Measurements from ENCODE around the gene DNPH1. TPM values are rescaled to one million over a fixed set of nuclear protein-coding genes. Genes with fewer than 3 reads are reported as not detected.

The DNPH1 gene
- total RNA-seq, 1 donor from 2014 or later = 58.4 TPM

- DNase-seq (ENCODE audit: low read depth, low spot score) = no peak
Measured at GRCh38 chr6:43263314-43264178, 34.3 kb upstream of the DNPH1 start.

GRCh38 chr6:43262780-43263313, 33.6 kb upstream of the DNPH1 start:
- no peak for DNase-seq (ENCODE audit: low read depth, low spot score)

- DNase-seq (ENCODE audit: low read depth, low spot score) = no peak
Measured at GRCh38 chr6:43262000-43262779, 32.9 kb upstream of the DNPH1 start.

- DNase-seq (ENCODE audit: low read depth, low spot score) = no peak
Measured at GRCh38 chr6:43261198-43261597, 31.9 kb upstream of the DNPH1 start.

GRCh38 chr6:43260791-43261190, 31.5 kb upstream of the DNPH1 start:
- no peak for DNase-seq (ENCODE audit: low read depth, low spot score)

- DNase-seq (ENCODE audit: low read depth, low spot score) = no peak
Measured at GRCh38 chr6:43258807-43259686, 29.8 kb upstream of the DNPH1 start.

GRCh38 chr6:43258180-43258579, 28.9 kb upstream of the DNPH1 start:
- DNase-seq (ENCODE audit: low read depth, low spot score) = no peak

GRCh38 chr6:43257367-43258145, 28.3 kb upstream of the DNPH1 start:
- no peak for DNase-seq (ENCODE audit: low read depth, low spot score)

GRCh38 chr6:43256670-43257366, 27.5 kb upstream of the DNPH1 start:
- DNase-seq (ENCODE audit: low read depth, low spot score) = no peak

GRCh38 chr6:43255408-43256054, 26.2 kb upstream of the DNPH1 start:
- DNase-seq (ENCODE audit: low read depth, low spot score) = no peak

GRCh38 chr6:43254846-43255245, 25.6 kb upstream of the DNPH1 start:
- DNase-seq (ENCODE audit: low read depth, low spot score) = no peak

- DNase-seq (ENCODE audit: low read depth, low spot score) = no peak
Measured at GRCh38 chr6:43254138-43254817, 25.0 kb upstream of the DNPH1 start.

- no peak for DNase-seq (ENCODE audit: low read depth, low spot score)
Measured at GRCh38 chr6:43253401-43253800, 24.1 kb upstream of the DNPH1 start.

GRCh38 chr6:43250992-43251373, 21.7 kb upstream of the DNPH1 start:
- DNase-seq (ENCODE audit: low read depth, low spot score) = no peak

GRCh38 chr6:43248791-43249190, 19.5 kb upstream of the DNPH1 start:
- no peak for DNase-seq (ENCODE audit: low read depth, low spot score)

- no peak for DNase-seq (ENCODE audit: low read depth, low spot score)
Measured at GRCh38 chr6:43248101-43248500, 18.8 kb upstream of the DNPH1 start.

GRCh38 chr6:43247114-43247999, 18.1 kb upstream of the DNPH1 start:
- no peak for DNase-seq (ENCODE audit: low read depth, low spot score)

All from pulmonary artery endothelial cell (primary cell).